GM19452 (cell line): ENCODE measurements around the gene OVCA2.
"Not testable (repeated sequence)": the region's sequence is repeated elsewhere in the genome, so short reads cannot be mapped to it uniquely, and the experiment has no call there.

Source experiments
- ATAC-seq: cut with Tn5 transposase; IDR thresholded peaks from one replicate; pipeline ENCODE4 v1.9.1; 2021; ENCODE audit not compliant: unreplicated experiment

Gene OVCA2

DNA sequence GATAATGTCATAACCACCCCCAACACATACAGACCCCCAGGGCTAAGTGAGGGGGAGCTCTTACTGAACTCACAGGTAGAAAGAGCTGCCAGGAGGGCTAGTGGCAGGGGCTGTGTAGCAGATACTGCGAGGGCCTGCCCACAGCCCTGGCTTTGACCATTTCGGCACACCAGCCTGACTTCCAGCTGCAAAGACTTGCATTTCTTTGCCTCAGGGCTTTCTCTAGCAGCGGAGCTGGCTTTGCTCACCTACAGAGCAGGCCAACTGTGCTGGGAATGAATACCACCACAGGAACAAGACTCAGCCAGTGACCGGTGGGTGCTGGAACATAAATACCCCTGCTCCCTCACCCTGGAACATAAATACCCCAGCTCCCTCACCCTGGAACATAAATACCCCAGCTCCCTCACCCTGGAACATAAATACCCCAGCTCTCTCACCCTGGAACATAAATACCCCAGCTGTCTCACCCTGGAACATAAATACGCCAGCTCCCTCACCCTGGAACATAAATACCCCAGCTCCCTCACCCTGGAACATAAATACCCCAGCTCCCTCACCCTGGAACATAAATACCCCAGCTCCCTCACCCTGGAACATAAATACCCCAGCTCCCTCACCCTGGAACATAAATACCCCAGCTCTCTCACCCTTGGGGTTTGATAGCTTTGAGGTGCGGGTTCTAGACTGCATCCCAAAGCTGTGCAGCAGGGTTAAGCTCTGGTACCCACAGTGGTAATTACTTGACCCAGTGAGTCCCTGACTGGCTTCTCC, 28.4 kb upstream of the OVCA2 start:
- ATAC-seq, result not testable (repeated sequence)

DNA sequence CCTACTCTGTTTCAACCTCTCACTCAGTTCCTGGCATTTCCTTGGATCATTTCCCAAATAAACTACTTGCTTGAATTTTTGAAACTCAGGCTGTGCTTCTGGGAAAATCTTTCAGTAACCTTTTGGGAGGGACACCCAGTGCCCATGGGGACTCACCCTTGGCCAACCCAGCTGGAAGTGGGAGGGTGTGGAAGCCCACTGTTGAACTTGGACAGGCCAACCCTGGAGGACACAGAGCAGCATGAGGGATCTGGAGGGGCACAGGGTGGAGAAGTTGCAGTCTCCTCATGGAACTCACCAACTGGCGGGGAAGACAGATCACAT, 27.9 kb upstream of the OVCA2 start:
- no peak for ATAC-seq

DNA sequence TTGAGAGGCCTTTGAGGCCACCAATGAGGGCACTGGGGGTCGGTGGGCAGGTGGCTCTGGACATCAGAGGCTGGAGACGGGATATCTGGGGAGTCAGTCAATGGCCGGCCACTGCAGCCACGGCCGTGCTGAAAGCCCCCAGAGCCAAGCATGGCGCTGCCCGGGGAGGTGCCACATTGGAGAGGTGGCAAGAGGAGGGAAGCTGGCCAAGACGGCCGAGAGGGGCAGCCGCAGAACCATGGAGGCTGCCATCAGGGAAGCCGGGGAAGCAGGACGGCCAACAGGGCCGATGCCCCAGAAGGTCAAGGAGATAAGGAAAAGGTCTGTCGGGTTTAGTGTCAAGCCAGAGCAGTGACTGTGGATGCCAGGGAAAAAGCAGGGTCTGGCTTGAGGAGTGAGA, 26.5 kb upstream of the OVCA2 start:
- no peak for ATAC-seq

DNA sequence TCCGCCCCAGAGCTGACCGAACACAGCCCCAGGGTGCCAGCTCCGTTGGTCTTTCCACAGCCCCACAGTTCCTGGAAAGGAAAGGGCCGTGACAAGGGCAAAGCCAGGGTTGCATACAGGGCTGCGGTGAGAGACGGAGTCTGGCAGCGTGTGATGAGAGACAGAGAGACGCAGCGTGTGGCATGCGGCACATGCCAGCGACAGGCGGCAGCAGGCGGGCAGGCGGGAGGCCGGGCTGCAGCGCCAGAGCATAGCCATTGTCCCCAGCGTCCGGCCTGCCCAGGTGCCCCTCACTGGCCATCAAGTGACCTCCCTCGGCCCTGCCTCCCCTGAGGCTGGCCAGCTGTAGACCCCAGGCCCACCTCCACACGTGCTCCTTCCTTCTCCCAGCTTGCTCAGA, 25.3 kb upstream of the OVCA2 start:
- no peak for ATAC-seq

DNA sequence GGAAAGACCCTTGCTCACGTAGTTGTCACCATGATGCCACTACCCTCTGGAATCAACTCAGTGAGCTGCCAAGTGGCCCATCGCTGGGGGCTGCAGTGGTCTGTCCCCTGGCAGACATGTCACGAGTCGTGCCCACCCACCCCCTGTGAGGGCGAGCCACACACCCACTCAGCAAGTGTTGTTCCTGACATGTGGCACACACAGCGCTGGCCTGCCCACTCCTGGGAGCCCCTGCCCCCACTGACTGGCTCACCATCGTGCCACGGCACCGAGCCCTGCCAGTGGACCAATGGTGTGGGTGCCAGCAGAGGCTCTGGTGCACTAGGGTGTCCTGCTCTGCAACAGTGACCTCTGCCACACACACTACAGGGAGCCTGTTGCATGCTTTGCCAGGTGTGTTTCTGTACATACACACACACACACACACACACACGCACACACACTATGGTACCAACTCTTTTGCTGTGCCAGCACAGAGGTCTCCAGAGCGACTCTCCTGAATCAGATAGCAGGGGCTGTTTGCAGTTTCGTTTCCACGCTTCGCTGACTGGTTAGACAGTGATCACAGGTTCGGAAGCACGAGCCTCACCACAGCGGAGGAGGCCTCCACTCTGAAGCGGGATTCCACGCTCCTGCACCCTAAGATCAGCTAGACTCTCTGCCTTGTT, 24.4 kb upstream of the OVCA2 start:
- no peak for ATAC-seq

DNA sequence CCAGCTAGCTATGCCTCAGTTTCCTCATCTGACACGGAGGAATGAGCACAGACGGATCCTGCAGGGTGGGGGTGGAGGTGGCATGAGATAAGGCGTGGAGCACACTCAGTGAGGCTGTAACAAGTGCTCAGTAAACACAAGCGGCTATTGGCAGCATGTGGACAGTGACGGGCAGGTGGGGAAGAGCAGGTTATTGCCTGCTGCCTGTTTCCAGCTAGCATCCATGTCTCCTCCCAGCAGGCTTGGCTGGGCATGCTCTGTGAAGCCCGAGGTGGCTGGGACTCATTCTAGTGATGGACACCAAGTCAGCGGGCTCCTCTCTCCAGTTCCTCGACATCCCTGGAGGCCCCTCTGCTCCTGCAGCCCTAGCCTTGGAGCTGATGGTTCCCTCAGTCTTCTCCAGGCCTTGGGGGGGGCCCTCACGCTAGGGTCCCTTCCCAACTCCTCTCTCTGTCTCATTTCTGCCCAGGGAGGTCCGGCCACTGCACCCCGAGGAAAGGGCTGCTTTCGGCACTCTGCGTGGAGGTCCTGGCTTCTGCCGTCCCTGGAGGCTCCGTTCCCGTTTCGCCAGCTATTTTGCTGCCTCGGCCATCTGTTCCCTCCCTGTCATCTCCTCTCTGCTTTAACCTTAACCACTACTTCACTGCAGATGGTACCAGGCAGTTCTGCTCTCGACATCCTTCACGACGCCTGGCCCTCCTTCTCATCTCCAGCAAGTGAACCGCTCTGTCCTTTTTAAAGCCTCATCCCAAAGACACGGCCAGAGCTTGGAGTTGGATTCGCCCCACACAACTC, 22.9 kb upstream of the OVCA2 start:
- ATAC-seq, result no peak

DNA sequence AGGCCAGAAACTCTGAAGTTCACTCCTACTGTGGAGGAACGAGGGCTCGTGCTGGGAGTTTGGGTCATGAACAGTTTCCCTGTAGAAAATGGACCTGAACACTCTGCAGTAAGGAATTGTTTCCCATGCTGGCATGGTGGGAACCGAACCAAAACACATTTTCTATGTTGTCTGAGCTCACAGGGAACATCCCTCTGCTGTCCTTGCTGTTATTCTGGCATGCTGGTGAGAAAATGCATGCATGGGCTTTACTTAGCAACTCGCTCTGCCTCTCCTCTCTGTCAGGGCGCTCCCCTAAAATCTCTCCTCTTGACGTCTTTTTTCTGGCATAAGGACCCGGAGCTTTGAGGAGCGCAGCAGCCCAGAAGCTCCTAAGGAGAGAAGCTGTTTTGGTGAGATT, 22.1 kb upstream of the OVCA2 start:
- ATAC-seq, result no peak

DNA sequence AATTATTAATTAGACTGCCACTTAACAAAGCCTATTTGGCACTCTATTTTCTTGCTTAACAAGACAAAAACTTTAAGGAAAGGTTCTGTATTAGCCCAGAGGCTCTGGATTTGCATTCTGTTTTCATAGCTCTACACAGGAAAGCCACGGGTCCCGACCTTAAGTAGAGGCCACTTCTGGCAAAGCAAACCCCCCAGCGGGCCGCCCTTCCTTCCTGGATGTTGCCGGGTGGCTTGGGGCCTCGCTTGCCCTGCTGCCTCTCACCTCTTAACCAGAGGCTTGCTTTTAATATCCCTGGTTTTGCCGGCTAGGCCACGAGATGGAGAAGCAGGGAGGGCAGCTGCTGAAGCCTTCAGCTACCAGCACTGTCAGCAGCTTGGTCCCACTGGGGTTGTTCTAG, 21.1 kb upstream of the OVCA2 start:
- no peak for ATAC-seq

DNA sequence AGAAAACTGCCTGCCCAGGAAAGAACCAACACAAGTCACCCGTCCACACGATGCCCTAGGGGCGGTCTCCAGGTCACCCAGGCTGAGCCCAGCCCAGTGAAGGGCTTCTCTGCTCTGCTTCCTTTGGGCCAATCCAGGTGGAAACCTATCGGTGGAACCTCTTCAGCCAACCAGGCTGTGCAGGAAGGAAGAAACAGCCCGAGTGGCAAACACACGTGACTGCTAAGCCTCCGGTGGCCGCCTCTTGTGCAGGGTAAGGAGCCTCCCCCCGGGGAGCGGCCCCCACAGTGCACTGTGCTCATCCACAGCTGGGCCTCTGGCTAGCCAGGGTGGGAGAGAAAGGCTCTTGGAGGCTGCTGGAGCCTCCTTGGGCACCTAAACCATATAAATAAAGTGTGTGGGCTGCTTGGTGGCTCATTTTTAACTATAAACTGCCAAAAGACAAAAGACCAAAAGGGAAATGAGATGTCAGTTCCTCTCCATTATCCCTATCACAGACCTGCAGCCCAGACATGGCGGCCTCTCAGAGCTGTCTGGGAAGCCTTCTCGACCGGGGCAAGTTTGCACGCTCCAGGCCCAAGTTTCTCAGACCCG, 19.1 kb upstream of the OVCA2 start:
- no peak for ATAC-seq

DNA sequence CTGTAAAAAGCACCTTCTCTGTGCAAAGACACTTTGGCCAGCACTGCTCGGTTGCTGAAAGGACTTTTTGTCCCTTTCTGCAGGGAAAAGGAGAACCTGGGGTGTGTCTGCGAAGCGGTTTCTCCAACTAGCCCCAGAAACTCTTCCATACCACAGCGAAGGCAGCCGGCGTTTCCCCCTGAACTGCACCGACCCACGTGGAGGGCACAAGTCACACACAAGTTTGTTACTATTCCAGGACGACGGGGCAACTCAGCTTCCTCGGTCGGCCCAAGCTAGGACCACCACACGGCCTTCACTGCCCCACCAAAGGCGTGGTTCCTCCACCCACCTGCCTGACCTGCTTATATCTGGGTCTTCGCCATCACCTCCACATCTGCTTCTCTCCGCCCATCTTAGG, 18.6 kb upstream of the OVCA2 start:
- no peak for ATAC-seq

DNA sequence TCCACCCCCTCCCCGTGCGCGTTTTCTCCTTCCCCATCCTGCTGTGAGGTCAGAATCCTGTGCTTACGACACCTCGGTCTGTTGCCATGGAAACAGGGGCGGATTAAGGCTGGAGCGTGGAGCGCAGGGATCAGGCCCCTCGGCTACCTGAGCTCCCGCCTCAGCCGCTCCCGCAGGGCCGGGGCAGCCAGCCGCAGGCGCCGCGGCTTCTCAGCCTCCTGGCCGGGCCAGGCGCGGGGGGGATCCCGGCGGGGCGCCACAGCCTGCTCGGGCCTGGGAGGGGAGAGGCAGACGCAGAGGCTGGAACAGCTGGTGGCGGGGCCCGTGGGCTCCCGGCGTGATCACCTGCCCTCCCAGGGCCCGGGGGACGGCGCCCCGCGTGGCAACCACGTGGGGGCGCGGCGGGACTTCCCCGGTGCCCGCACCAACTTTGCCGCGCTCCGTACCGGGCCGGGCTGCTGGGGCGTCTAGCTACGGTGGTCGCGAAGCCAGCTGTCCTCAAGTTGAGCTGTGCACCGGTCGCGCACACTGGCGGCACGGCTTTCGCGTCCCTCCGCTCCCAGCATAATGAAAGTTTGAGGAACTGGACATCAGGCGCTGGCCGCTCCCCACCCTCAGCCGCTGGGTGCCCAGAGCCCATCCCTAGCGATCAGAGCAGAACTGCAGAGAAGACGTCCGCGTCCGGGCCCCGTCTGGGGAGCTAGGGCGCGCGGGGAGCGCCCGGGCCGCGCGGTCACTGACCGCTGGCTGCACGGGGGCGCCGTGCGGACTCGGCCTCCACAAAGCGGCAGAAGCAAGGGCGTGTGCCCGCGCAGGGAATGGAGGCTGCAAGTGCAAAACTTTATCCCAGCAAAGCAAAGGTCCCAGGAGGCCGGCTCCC, 17.9 kb upstream of the OVCA2 start:
- no peak for ATAC-seq

DNA sequence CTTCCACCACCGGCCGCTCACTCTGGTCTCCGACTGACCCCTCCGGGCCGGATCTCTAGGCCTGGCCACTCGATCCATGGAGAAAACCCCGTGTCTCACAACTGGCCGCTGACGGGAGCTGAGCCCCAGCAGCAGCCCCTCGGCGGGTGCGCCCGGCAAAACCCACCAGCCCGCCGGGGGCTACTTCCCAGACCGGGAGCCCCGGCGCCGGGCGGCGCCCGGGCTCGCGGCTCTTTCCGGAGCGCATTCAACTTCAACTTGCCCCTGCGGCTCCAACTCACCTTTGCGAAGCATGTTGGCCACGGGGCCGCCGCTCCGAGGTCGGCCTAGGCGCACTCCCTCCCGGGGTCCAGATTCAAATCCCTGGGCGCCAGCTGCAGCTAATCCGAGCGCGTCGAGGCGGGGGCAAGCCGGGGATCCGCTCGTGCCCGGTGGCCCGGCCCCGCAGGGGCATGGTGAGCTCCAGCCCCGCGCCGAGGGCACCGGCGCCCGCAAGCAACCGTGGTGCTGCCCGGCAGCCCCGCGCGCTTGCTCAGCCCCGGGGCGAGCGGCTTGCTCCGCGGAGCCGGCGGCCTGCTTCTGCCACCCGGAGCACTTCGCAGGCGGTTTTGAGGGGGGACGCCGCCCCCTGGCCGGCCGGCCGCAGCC, 17.1 kb upstream of the OVCA2 start:
- no peak for ATAC-seq

DNA sequence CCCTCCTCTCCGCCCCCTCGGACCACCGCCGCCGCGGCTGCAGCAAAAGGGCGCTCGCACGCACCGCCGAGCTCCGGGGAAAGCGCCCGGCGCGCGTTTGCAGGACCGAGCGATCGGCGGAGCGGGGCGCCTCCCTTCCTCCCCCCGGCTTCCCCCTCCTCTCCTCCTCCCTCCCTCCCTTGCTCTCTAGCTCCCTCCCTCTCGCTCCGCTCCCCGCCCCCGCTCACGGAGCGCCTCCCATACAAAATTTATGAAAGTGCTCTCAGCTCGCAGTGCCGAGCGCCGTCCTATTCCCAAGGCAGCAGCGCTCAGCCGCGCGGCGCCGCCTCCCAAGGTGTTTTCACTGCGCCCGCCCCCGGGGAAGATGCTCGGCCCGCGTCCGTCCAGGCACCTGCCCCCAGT, 16.6 kb upstream of the OVCA2 start, which contains the start of gene RTN4RL1:
RTN4RL1 (minus strand) TSS at position 115 of the 402 bp plus-strand sequence. CDS start 469 bp downstream, outside the sequence.
- ATAC-seq, result no peak

DNA sequence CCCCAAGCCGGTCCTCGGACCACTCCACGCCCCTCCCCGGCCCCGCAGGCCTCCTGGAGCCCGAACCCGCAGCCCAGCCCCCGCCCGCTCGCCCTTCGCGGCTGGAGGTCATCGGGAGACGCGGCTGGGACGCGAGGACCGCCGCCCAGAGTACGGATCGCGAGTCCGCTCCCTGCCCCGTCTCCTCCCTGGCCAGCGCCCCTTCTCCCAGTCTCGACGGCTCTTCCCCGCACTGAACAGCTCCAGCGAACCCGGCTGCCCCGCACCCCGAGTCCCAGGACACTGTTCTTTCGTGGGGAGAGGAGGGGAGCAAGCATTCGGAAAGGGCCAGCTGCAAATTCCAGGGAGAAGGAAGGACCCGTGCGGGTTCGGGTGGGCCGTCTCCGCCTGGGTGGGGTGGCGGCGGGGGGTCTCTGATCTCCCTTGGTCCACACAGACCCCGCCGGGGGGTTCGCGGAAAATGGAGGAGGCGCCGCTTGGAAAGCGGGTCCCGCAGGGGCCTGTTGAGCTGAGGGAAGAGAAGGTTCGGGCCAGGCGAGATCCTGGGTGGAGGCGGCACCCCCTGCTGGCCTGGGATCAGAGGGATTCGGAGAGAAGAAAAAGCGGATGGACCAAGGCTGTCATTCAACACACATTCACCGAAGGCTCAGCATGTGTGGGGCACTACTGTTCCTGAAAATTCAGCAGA, 16.1 kb upstream of the OVCA2 start:
- no peak for ATAC-seq

DNA sequence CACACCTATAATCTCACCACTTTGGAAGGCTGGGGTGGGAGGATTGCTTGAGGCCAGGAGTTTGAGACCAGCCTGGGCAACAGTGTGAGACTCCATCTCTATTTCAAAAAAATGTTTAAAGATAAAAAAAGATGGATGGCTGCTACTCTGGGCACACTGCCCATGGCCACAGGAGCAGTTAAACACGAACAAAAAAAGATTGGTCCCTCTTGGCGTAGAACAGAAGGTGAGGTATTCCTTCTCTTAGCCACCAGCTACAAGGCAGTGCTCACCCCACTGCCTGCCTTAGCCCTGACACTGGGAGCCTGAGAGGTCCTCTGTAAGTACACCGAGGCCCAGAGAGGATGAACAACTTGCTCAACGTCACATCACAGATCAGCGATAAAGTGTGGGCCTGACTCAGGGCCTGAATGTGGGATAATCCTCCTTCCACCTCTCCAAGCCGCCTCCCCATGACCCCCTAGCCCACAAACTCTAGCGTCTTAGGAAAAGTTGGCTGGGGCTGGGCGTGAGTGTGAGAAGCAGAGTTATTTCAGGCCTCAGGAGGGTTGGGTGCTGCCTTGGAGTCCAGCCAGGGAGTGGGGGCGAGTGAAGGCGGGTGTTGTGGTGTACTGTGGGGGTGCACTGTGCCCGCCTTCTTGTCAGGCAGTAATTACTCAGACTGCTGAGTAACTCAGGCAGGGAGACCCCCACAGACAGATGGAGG, 14.1 kb upstream of the OVCA2 start:
- ATAC-seq, result no peak

DNA sequence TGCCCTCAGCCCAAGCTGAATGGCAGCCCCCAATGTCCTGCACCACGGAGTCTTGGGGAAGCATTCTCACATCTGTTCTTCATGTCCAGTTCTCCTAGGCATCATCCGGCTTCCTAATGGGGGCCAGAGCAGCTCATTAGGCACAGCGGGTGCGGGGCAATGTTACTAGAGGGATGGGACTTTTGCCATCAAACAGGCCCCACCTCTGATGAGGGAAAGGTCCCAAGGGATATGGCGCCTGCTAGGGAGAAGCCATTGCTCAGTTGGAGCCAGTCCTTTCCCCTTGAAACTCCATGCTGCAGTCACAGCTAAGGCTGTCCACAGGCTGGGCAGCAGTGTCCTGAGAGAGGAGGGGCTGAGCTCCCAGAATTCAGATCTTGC, 13.6 kb upstream of the OVCA2 start:
- no peak for ATAC-seq

DNA sequence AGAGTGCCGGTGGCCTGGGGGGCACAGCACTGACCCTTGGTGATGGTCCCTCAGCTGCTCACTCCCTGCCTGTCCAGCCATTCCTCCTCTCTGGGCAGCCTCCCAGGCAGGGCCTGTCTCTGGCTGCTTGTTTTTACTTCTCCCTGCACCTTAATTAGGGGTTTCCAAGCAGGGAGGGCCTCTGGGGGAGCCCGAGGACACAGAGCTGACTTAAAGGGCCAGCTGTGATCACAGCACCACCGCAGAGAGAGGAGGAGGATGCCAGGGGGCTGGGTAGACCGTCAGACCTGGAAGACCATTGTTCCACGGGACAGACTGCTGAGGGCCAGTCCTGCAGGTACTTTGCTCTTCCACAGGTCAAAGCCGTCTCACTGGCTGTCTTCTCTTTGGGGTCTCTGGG, 13.1 kb upstream of the OVCA2 start:
- ATAC-seq, result no peak

DNA sequence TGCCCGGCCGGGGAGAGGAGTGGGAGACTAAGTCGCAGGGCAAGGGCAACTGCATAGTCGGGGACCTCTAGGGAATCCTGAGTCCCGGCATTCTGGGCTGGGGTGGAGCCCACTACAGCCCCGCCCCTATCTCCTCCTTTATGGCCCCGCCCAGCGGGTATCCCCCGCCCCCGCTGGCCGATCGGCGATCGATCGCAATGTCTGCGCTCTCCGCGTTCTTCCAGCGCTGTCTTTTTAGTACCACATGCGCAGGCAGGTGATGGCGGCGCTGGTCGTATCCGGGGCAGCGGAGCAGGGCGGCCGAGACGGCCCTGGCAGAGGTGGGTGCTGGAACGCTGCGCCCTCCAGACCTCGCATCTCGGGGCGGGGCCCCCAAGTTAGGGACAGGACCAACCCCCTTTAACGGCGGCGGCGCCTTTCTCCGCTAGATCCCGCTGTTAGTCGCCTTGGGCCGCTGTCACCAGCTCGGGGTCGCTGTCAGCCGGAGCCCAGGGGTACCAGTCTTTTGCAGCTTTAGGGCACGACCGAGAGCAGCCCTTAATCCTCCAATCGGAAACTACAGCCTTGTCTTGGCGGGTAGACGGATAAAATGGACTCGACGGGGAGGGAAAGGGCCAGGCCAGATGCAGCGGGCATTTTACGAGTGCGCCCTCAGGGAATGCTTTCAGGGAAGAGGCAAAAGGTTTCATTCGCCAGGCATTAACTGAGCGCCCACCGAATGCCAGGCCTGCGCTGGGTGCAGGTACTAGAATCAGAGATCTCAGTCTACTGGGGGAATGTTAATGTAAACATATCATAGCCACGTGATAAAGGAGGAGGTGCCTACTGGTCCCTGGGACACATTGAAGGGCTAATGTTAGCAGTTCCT, 11.7 kb upstream of the OVCA2 start, which contains the start of gene DPH1:
DPH1 (plus strand) TSS at position 243 of the 868 bp plus-strand sequence; CDS start at position 260, 17 bp downstream.
- peak; percentile 67 for ATAC-seq
